Stimulated activated CD8-positive, alpha-beta memory T cell treated with anti-CD3 and anti-CD28 coated beads, Interleukin-7, amount 100 ng/mL, for 24 hours (primary cell): ENCODE results near the gene TENM3.

Experiments used
- DNase-seq: peaks from one replicate; pipeline ENCODE4 v3.0.0-alpha.2; 2020; ENCODE audit warnings: low read depth

Gene TENM3

DNA sequence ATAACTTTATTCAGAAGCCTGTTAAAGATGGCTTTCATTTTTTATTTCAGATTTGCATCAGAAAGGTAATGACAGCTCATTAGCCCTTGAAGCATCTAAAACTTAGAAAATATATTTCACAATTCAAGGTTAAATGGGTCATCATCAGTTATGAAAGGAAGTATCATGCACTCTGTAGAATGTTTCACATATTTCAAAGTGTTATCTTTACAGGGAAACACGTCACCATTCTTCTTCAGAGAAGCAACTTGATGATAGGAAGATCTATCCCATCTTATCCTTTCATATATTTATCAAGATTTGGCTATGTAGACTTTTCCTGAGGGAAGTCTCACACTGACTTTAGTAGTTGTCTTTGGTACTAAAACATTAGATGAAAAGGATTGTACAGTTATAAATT, 277.8 kb downstream of the TENM3 start:
- DNase-seq: no peak

DNA sequence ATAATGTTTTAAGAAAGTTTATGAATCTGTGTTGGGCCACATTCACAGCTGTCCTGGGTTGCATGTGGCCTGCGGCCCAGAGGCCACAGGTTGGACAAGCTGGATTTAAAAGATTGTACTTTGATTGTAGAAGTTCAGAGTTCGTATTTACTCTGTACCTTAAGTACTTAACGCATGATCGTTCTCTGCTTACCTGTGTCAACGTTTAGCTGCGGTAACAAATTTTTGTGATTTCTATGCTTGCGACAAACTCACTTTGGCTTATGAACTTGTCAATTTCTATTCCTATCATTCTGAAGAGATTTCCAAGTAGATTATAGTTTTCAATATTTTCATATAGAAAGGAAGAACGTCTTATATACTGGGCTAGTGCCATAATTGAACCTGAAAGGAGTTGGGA, 285.6 kb downstream of the TENM3 start:
- DNase-seq: no peak

DNA sequence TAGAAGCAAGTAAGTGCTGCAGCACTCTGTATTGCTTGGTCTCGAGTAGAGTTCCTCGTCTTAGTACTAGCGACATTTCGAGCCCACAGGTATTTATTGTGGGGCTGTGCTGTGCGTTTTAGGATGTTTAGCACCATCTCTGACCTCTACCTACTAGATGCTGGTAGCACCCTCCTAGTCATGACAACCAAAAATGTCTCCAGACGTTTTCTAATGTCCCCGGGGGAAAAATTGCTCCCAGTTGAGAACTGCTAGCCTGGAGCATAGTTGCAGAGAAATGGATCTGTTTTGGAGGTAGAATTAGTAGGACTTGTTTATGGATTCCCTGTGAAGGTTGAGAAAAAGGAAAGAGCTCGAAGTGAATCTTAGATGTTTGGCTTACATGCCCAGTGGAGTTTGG, 287.2 kb downstream of the TENM3 start:
- no peak for DNase-seq

DNA sequence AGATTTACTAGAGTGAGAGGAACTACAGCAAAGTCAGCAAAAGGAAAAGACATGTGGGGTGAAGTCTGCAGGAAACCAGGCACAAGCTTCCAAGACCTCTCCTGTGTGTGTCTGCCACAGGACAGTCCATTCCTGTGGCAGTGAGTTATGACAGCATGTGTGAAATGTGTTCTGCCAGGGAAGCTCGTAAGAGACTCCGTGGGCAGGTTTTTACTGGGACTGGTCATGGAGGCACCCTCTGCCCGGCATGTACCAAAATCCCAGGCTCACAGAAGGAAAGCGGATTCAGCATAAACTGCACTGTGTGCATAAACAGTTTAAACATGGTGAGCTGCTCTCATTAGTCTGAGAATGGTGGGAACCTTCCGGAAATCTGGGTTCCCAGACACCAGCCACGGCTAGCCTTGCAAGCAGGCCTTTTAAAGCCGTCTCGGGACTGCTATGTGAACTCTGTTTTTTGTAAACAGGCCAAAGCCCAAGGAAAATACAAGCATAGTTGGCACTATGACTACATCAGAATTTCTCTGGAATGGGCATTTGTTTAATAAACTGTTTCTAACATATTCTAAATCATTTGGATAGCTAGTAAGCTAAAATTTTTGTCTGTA, 288.5 kb downstream of the TENM3 start:
- no peak for DNase-seq

DNA sequence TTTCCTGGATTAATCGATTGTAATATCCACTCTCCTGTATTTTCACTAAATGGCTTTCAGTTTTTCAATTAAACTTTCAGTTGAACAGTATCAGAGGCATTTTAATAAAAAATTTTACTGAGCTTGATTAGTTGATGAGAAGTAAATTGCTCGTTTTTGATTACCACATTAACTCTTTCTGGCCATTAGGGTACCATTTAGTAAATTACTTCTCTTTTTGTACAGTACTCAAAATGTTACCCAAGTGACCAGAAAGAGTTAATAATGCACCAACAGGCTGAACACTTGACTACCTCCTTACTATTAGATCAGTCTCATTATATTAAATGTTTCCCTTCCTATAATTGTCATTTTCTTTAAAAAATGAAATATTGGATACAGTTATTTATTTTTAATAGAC, 289.2 kb downstream of the TENM3 start:
- DNase-seq: no peak

DNA sequence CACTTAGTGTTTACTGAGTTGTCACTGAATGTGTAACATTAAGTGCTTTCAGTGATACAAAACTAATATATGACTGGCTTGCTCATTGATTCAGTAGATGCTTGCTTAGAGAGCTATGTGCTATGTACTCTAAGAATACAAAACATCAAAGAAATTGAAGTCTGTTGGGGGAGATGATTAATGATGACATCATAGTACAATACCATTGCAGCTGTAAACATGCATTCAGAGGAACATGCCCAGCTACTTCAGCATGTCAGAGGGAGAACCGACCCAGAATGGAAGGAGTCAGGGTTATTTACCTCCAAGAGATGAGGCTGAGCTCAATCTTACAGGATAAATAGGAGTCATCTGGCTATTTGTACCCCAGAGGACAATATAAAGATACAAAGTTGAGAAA, 290.8 kb downstream of the TENM3 start:
- no peak for DNase-seq

DNA sequence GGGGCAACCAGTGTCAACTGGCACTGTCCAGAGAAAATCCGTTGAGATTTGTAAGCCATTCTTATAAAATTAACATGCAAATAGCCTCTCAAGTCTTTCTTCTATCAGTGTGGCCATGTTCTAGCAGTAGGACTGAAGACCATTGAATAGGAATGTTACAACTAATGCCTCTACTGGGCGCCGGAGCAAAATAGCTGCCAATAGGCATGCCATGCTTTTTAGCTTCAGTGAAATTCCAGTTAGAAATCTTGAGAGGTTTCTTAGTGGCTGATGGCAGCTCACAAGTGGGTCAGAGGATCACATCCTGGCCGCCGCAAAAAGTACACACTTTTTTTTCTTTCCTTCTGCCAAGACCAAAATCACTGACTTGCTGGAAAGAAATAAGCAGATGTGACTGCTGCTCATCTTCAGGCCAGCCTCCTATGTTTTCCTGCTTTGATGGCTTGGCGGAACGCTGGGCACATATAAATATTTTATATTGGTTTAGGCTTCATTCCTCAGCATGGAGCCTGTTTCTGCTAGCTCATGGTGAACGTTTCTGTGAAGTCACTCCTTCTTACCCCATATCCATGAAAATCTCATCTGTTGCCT, 293.1 kb downstream of the TENM3 start:
- no peak for DNase-seq

DNA sequence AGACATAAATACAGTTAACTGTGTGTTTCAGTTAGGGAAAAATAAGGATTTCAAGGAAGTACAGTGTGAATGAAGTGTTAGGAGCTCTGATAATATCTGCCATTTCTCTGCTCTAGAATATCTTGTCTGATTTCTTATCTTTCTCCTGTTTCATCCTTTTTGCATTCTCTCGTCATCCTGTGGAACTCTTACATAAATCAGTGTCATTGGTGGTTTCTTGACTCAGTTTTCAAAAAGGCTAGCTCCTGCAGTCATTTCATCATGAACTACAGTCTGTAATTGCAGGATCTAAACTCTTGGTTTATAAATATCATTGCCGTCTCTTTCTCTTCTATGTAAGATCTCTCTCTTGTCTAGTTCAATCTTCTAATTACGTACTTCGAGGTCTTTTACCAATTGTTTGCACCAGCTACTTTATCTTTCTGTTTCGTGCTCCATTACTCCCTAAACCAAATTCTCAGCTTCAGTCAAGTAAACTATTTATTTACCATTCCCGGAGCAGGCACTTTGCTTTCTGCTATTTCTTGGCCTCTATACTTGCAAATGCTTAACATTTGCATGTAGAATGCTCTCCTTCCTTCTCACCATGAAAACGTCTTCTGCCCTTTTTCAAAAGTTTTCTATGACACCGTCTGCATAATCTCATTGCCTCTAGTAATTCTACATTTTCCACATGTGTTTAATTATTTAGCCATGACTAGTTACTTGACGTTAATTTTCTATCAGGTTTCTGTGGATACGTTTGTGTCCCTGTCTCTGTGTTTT, 294.0 kb downstream of the TENM3 start:
- DNase-seq: no peak

DNA sequence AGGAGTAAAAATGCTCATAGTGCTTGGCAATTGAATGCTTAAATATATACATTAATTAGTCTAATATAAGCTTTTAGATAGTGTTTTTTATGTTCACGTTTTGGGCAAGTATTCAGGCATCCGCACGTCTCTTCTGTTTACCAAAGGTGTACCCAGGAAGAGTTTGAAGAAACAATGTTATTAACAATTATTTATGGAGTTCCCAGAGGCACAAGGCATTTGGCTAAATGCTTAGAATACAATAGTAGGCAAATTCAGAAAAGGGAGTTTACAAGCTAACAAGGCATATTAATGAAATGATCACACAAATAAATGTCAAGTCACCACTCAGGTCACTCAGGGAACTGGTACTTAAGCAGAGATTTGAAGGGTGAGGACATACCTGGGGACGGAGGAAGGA, 294.8 kb downstream of the TENM3 start:
- DNase-seq: no peak

DNA sequence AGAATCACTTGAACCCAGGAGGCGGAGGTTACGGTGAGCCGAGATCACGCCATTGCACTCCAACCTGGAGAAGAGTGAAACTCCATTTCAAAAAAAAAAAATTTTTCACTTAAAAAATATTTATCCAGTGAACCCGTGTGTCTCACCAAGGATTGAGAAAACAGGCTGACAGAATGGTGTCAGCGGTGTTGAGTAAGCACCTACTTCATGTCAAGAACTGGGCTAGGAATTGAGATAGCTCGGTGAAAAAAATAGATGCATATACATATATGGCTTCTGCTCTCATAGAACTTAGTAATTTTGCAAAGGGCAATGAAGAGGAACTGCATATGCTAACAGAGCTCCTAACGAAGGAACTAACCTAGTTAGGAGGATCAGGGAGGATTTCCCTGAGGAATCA, 297.3 kb downstream of the TENM3 start:
- DNase-seq: no peak

DNA sequence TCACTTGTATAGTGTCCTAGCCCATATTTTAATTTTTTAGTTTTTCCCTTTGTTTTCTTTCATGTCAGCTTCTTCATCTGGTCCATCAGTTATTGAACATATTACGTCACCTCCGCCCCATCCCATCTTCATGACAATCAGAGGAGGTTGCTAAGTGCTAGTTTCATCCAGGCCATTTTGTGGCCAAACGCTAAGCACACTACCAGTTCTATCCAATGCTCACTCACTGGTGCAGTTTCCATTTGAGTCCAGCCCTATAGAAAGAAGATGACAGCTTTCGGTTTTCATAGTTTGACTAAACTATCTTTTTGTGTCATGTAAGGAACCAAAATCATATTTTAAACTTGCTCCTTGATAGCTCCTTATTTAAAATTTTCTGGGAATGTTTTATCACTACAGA, 304.2 kb downstream of the TENM3 start:
- DNase-seq: no peak

DNA sequence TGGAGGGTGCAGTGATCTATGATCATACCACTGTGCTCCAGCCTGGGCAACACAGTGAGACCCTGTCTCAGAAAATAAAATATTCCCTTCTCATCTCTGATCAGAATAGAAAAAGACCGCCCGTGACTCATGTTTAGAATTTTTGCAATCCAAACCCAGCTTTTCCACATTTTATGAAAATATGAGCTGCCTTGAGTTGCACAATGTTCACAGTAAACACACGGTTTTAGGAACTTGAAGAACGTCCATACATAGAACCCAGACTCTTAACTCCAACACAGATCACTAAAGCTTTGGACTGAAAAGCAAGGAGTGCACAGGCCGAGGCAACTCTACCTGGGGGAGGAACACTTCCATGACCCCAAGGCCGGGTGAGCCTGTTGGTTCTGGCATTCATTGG, 305.0 kb downstream of the TENM3 start:
- no peak for DNase-seq

DNA sequence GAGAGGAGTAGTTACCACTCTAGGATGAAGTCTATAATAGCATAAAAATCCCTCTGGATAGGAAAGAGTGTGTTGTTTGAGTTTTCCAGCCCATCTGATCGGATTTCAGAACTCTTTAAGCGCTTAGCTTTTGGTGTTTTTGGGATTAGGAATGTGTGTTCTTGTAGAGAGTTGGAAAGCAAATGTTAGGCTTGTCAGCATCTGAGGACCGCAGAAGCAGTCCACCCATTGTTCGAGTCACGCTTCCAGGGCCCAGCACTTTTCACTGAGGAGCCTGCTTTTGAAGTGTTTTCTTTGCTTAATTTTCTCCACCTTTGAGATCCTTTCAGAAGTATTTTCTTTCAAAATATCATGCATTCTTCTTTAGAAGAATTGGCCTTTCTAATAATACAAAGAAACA, 306.2 kb downstream of the TENM3 start:
- no peak for DNase-seq

DNA sequence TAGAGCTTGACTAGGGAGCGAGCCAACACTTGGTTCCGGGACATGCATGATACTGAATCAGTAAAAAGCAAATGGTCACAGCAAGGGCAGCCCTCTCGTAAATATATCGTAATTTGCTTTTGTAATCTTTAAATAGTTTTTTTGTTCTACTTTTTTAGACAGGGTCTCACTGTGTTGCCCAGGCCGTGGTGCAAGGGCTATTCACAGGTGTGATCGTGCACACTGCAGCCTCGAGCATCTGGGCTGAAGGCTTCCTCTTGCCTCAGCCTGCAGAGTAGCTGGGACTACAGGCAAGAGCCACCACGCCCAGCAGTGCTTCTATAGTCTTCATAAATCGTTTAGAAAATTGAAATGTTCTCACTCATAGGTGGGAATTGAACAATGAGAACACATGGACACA, 309.7 kb downstream of the TENM3 start:
- DNase-seq: no peak

DNA sequence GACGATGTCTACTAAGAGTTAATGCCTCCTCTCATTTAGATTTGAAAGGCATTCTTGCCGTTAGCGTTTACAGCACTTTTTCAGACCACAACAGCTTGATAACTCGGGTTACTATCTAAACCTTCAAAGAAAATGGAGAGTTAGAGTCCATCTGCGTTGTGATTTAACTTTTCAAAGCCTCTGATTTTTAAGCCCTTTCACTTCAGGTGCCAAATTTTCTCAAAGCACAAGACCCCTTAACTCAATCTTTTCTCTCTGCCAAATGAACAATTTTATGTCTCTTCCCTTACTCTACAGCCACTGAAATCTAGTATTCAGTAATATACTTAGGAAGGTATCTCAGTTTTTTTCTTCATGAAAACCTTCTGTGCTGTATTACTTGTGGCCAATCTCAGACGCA, 310.5 kb downstream of the TENM3 start:
- no peak for DNase-seq

DNA sequence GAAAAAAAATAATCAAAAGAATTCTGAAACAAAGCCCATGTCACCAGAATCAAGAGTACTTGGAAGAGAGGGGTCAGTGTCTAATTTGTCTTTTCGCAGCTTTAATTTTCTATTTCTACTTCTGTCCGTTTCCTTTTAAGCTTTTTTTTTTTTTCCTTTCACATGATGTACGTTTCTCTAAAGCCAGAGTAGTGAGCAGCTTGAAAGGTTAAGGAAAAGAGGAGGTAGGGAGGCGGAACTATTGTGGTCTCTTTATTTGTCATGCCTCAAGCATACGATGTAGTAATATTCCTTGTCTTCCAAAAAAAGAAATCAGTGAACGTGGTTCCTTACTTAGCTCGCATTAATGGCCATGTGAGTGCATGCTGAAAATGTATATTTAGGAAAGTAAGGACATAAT, 311.5 kb downstream of the TENM3 start:
- no peak for DNase-seq

DNA sequence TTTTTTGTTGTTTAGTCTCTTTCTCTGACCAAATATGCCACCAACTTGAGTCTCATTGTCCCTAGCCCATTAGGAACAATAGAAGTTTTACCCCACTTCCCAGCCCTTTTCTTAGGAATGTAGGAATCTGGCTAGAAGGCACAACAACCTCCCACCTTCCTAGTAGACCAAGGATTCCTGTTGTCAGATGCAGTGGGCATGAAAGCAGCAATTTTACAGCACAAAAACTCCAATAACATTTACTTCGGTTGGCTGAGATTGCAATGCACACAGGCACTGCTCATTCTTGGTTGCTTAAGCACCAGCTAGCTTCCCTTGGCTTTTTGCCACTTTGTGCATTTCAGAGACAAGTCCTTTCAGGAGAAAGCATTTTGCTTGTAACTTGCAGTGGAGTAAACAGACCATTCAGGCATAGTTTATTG, 312.8 kb downstream of the TENM3 start:
- DNase-seq: no peak

DNA sequence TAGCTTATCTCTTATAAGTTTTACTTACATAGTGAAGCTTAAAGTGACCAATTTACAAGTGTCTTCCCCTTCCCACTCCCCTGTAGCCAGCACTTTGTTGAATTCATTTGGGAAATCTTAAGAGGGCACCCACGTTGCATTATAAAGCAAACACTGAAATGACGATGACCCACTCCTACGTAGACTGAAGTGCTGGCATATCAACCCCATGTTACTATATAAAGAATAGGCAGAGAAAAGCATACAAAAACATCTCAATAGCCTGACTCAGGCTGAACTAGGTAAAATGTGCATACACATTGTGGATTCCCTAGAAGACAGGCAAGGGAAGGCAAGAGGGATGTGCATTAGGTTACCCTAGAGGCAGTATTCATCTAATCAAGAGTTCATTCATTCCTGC, 313.4 kb downstream of the TENM3 start:
- DNase-seq: no peak

DNA sequence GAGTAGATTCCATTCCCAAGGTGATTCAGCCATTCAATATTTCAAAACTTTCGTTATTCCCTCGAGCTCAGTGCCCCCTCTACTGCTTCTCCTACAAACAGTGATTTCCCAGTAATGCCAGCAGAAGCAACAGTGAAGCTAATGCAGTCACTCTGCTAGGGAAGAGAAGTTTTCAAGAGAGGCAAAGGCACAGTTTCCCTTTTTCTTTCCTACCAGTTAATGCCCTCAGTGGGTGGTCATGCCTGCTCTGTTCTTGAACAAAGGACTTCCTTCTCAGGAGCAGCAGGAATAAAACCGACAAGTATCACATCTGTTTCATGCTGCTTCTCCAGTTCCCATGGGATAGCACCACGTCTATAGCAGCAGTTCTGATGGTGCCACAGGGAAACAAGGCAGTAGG, 317.2 kb downstream of the TENM3 start:
- no peak for DNase-seq

DNA sequence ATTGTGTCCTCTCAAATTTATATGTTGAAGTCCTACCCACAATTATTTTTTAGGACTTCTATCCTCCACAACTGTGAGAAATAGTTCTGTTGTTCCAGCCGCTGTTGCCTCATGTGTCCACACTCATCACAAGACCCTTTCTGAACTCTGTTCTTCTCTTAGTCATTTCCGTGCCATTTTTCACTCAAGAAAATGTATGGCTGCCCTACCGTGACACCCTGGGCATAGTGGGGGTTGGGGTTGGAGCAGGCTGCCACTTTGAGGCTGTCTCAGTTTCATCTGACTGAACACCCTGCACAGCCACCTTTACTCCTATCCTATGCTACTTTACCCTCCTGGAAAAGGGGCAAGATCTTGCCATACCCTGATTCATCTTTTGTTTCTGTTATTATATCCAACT, 319.1 kb downstream of the TENM3 start:
- DNase-seq: no peak

DNA sequence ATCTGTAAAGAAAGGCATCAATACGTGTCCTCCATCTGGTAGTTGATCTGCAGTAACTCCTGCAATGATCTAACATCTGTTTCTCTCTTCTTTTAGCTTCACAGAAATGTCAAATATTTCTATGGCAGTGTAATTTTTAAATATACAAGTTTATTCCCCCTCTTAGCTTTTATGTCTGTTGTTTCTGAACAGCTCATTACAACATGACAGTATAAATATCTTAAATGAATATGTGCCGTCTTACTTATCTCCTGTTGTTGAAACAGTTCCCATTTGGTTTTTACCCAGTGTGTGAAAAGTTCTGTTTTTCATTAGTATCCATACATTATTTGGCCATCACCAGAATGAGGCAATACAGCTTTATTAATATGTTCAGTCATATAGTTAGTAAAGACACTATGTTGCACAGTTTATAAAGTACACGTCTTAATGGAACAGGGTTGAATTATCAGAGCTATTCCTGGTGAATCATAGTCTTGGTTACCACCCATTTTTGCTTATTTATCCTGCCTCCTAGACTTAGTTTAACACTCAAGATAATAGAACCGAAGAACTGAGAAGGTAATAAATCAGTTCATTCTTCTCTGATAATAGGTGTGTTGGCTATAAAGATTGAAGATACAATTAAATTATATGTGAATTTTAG, 321.6 kb downstream of the TENM3 start:
- DNase-seq: no peak

DNA sequence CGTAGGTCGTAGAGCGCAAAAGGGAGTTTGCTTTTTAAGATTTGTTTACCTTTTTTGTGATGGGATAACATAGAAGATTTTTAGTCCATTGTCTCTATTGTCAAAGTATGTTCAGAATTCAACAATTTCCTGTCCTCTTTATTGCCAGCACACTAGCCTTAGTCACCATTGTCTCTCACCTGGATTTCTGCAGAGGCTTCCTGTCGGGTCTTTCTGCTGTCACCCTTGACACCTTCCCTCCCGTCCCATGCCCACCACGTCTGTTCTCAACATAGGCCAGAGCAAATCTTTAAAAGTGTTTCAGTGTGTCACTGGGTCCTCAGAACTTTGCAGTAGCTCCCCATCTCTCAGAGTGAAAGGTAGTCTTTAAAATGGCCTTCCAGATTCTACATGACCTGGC, 323.9 kb downstream of the TENM3 start:
- no peak for DNase-seq

DNA sequence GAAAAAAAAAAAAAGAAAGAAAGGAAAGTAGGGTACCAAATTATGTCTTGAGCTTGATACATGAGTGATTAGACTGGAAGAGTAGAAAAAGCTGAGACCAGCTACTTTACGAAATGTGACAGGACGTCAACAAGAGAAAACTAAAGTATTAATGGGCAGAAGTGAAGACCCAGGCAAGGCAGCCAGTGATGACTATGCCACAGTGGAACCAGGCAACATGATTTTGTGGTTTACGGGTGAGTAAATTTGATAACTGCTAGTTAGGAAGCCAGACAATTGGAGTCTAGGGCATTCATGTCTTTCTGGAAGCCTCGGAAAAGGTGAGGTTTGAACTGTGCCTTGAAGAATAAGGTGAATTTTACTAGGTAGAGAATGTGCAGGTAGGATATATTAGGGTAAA, 326.4 kb downstream of the TENM3 start:
- no peak for DNase-seq
